A549 (cell line): ENCODE measurements around the gene CFAP65.

Experiments
- CTCF ChIP-seq: fragments of >200 bp; sonication (Bioruptor Twin); formaldehyde crosslinking; IDR thresholded peaks from 3 replicates; pipeline ENCODE4 v1.5.1; 2016
- EP300 ChIP-seq, 2 experiments: fragments of >200 bp; sonication (Bioruptor Twin); formaldehyde crosslinking; IDR thresholded peaks; 2 replicates in 1 of 2; 3 replicates in 1 of 2; pipeline ENCODE4 v1.6.1; 2016 to 2017
- FOSL2 ChIP-seq, 2 experiments: fragments of 450-650 bp in 1 of 2; fragments of >200 bp in 1 of 2; sonication (Bioruptor Twin) in 1 of 2; formaldehyde crosslinking; IDR thresholded peaks; 2 replicates each; pipeline versions ENCODE4 v1.5.0 to v1.6.1; 2016 to 2020; ENCODE audit warnings: mild to moderate bottlenecking in 1 of 2, moderate library complexity in 1 of 2
- POLR2A ChIP-seq: IDR thresholded peaks from 2 replicates; pipeline ENCODE4 v1.6.1; 2012; ENCODE audit warnings: mild to moderate bottlenecking, low read length

GRCh38 chr2:219056896-219057708 lies 15.8 kb upstream of the CFAP65 start:
- TF ChIP-seq CTCF (no peak), POLR2A (no peak), FOSL2 (IDR thresholded peaks at IDR 0.05) (no peak), FOSL2 (CRISPR knock-in tag; IDR thresholded peaks at IDR 0.05) (no peak), EP300 (IDR thresholded peaks at IDR 0.05) (no peak)
